ENCODE measurements around the gene KCMF1. TPM values are rescaled to one million over a fixed set of nuclear protein-coding genes. Genes with fewer than 3 reads are reported as not detected.

The KCMF1 gene
- polyA plus RNA-seq, 1 of the 3 experiments (the other 2 are of a cell fraction) = 37.0 TPM

- Histone ChIP-seq H3K4me1 (ENCODE audit: control insufficient read depth in 1 of 2, insufficient read depth in 2 of 2, low read depth in 1 of 2, low read length in 1 of 2) (peaks cover 12 to 13% of the 10 kb centered on the region in 2 experiments; a peak in 3 of 4 replicates), H3K27me3 (ENCODE audit: insufficient read depth) (no peaks in the 10 kb centered on the region), H4K20me1 (ENCODE audit: insufficient read depth) (no peaks in the 10 kb centered on the region), H3K9me3 (no peaks in the 10 kb centered on the region), H3K36me3 (replicated peaks in 1 of 2; ENCODE audit: control insufficient read depth in 1 of 2, insufficient read depth in 2 of 2, low read length in 1 of 2) (no peaks in the 10 kb centered on the region), H3K9ac (no peak overlapping the region; the same call in 1 of the 2 replicates), H3K9me2 (no peaks in the 10 kb centered on the region), H3K79me2 (ENCODE audit: insufficient read depth) (peaks cover 7% of the 10 kb centered on the region; the same call in 1 of the 2 replicates), H3F3A (replicated peaks; ENCODE audit: insufficient read depth) (peaks cover 34% of the 10 kb centered on the region), H3K4me2 (no peak overlapping the region), H3K4me3 (ENCODE audit: low read depth in 2 of 2, low read length in 1 of 2) (no peak overlapping the region), H3K27ac (ENCODE audit: low read depth in 2 of 2, low read length in 1 of 2) (peak overlapping the region in 1 of 2 experiments; percentile 47; a peak in 2 of 4 replicates), H2AFZ (ENCODE audit: low read depth) (peak overlapping the region; percentile 29; the same call in 1 of the 2 replicates)
- TF ChIP-seq NRF1 (IDR thresholded peaks at IDR 0.05; ENCODE audit: low read depth, low read length) (no peak), POLR2AphosphoS5 (IDR thresholded peaks at IDR 0.05; ENCODE audit: low read depth, low read length) (no peak), RFX5 (IDR thresholded peaks at IDR 0.05; ENCODE audit: low read length) (no peak), RCOR1 (IDR thresholded peaks at IDR 0.05; ENCODE audit: low read length) (no peak), TEAD4 (IDR thresholded peaks at IDR 0.05; ENCODE audit: borderline replicate concordance, insufficient read depth) (no peak), MEF2A (IDR thresholded peaks at IDR 0.05; ENCODE audit: borderline replicate concordance, low read depth) (no peak), EZH2phosphoT487 (IDR thresholded peaks at IDR 0.05; ENCODE audit: borderline replicate concordance, low read depth) (no peak), CHD2 (IDR thresholded peaks at IDR 0.05; ENCODE audit: low read length, partially characterized antibody) (no peak), FOXJ3 (CRISPR knock-in tag; IDR thresholded peaks at IDR 0.05) (no peak)
- TF ChIP-seq, protein P1, sequence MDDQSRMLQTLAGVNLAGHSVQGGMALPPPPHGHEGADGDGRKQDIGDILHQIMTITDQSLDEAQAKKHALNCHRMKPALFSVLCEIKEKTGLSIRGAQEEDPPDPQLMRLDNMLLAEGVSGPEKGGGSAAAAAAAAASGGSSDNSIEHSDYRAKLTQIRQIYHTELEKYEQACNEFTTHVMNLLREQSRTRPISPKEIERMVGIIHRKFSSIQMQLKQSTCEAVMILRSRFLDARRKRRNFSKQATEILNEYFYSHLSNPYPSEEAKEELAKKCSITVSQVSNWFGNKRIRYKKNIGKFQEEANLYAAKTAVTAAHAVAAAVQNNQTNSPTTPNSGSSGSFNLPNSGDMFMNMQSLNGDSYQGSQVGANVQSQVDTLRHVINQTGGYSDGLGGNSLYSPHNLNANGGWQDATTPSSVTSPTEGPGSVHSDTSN (IDR thresholded peaks at IDR 0.05) = no peak
- ChIA-PET CTCF (interaction anchor here (1.2 to 2.8 kb wide), 17 partner anchors 11 to 427 kb away, joined by 4 to 78 read pairs (median 9); partner anchors contain the start of gene TRABD2A), POLR2A (interaction anchor here (1.8 kb wide), 1 partner anchor 19 kb away, joined by 9 read pairs; the partner anchor contains the start of gene TMSB10)
- DNase-seq = no peak
- 56% methylated on average over 9 of the region's 9 CpGs for WGBS (ENCODE audit: low lambda C conversion rate)
Measured at GRCh38 chr2:84924173-84925106, 46.5 kb upstream of the KCMF1 start.

DNA sequence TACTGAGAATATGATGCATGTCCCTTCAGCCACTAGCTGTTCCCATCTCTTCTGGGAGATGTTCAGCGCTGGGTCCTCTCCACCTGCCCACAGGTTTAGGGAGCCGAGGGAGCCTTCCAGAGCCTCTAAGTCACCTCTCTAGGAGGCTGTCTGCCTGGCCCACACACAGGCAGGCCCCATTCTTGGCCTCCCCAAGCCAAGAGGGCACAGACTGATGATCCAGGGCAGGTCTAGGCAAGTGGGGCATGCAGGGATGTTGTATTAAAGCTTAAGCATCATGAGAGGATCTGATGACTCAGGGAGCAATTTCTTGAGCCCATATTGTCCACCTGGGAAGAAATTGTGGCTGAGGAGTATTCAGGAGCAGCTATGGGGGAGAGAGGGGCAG is 45.6 kb upstream of the KCMF1 start:
- Histone ChIP-seq H3K9ac (no peak overlapping the region), H3K9me2 (no peaks in the 10 kb centered on the region), H3K4me1 (ENCODE audit: control insufficient read depth in 1 of 2, insufficient read depth in 2 of 2, low read depth in 1 of 2, low read length in 1 of 2) (peaks cover 8 to 13% of the 10 kb centered on the region in 2 experiments; a peak in 2 of 4 replicates), H3K4me3 (ENCODE audit: low read depth in 2 of 2, low read length in 1 of 2) (peak overlapping the region in 1 of 2 experiments; percentile 60; a peak in 2 of 4 replicates), H3K4me2 (peak overlapping the region; percentile 82), H3K27ac (ENCODE audit: low read depth in 2 of 2, low read length in 1 of 2) (peak overlapping the region in 1 of 2 experiments; percentile 18; a peak in 2 of 4 replicates), H3K27me3 (ENCODE audit: insufficient read depth) (no peaks in the 10 kb centered on the region), H4K20me1 (ENCODE audit: insufficient read depth) (no peaks in the 10 kb centered on the region), H3K79me2 (ENCODE audit: insufficient read depth) (peaks cover 7% of the 10 kb centered on the region; the same call in 1 of the 2 replicates), H2AFZ (ENCODE audit: low read depth) (no peak overlapping the region), H3K36me3 (replicated peaks in 1 of 2; ENCODE audit: control insufficient read depth in 1 of 2, insufficient read depth in 2 of 2, low read length in 1 of 2) (no peaks in the 10 kb centered on the region), H3F3A (replicated peaks; ENCODE audit: insufficient read depth) (peaks cover 26% of the 10 kb centered on the region), H3K9me3 (no peaks in the 10 kb centered on the region)
- 100% methylated on average over 2 of the region's 2 CpGs for WGBS (ENCODE audit: low lambda C conversion rate)
- ChIA-PET POLR2A (interaction anchor here (1.8 kb wide), 1 partner anchor 20 kb away, joined by 9 read pairs; the partner anchor contains the start of gene TMSB10), CTCF (interaction anchor here (0.7 to 2.8 kb wide), 60 partner anchors 8 to 442 kb away, joined by 3 to 78 read pairs (median 8); partner anchors contain the start of genes KCMF1, TMSB10 and TRABD2A)
- DNase-seq = no peak
- TF ChIP-seq TCF12 (IDR thresholded peaks at IDR 0.05) (no peak), TAF1 (IDR thresholded peaks at IDR 0.05; ENCODE audit: borderline replicate concordance, low read depth, low read length) (no peak), EP300 (IDR thresholded peaks at IDR 0.05; ENCODE audit: borderline replicate concordance in 1 of 2, low read depth in 1 of 2, low read length in 1 of 2) (no peak), USF1 (IDR thresholded peaks at IDR 0.05; ENCODE audit: borderline replicate concordance, low read depth) (no peak), RAD21 (IDR thresholded peaks at IDR 0.05; ENCODE audit: low read length) (no peak), RFX5 (IDR thresholded peaks at IDR 0.05; ENCODE audit: low read length) (no peak), SMC3 (IDR thresholded peaks at IDR 0.05; ENCODE audit: low read depth, low read length) (no peak), NFIC (IDR thresholded peaks at IDR 0.05; ENCODE audit: borderline replicate concordance) (no peak), TEAD4 (IDR thresholded peaks at IDR 0.05; ENCODE audit: borderline replicate concordance, insufficient read depth) (no peak), SIN3A (IDR thresholded peaks at IDR 0.05; ENCODE audit: borderline replicate concordance, low read depth, low read length) (no peak), FOSL2 (IDR thresholded peaks at IDR 0.05; ENCODE audit: borderline replicate concordance, low read depth) (no peak)
